NT2/D1 (cell line): Measurements from ENCODE around the gene DYNC2H1.

Experiments used
- DNase-seq: peaks from one replicate; pipeline ENCODE4 v3.0.0-alpha.2; 2011; ENCODE audit warnings: low read depth, low spot score
- H3K27me3 ChIP-seq: 2 replicates; pipeline ENCODE4 v1.6.0; 2011; ENCODE audit warnings: mild to moderate bottlenecking; ENCODE audit not compliant: insufficient read length, insufficient read depth
- H3K36me3 ChIP-seq: 2 replicates; pipeline ENCODE4 v1.6.1; 2011; ENCODE audit warnings: mild to moderate bottlenecking, low read length, mixed read lengths; ENCODE audit not compliant: insufficient read depth, insufficient read length
- H3K4me1 ChIP-seq: 2 replicates; pipeline ENCODE4 v1.5.1; 2011; ENCODE audit not compliant: insufficient read depth, insufficient read length
- H3K4me3 ChIP-seq: 2 replicates; pipeline ENCODE4 v1.5.1; 2011; ENCODE audit warnings: low read depth; ENCODE audit not compliant: insufficient read length
- H3K9ac ChIP-seq: 2 replicates; pipeline ENCODE4 v1.6.0; 2011; ENCODE audit warnings: low read depth; ENCODE audit not compliant: insufficient read length
- H3K9me3 ChIP-seq: 2 replicates; pipeline ENCODE4 v1.5.1; 2011; ENCODE audit warnings: mild to moderate bottlenecking, low read length; ENCODE audit not compliant: insufficient read depth
- SUZ12 ChIP-seq: IDR thresholded peaks from 2 replicates; pipeline ENCODE4 v1.6.1; 2011; ENCODE audit not compliant: insufficient read length, insufficient read depth; ENCODE audit errors: extremely low read depth
- YY1 ChIP-seq: IDR thresholded peaks from 2 replicates; pipeline ENCODE4 v1.6.1; 2011; ENCODE audit not compliant: insufficient read length, insufficient read depth
- ZNF274 ChIP-seq: IDR thresholded peaks from 2 replicates; pipeline ENCODE4 v1.6.1; 2011; ENCODE audit warnings: mild to moderate bottlenecking, low read depth, low read length

The DYNC2H1 gene

DNA sequence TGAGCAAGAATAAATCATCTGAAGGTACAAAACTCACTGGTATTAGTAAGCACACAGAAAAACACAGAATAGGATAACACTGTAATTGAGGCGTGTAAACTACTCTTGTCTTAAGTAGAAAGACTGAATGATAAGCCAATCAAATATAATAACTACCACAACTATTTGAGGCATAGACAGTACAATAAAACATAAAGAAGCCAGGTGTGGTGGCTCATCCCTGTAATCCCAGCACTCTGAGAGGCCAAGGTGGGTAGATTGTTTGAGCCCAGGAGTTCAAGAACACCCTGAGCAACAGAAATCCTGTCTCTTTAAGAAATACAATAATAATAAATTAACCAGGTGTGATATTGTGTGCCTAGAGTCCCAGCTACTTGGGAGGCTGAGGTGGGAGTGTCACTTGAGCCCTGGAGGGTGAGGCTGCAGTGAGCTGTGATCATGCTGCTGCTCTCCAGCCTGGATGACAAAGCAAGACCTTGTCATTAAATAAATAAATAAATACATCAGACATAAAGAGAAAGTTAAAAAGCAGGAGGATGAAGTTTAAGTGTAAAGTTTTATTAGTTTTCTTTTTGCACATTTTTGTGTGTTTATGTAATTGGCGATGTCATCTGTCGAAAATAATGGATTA lies 390.6 kb downstream of the DYNC2H1 start:
- no peak overlapping the region for H3K4me3 ChIP-seq
- TF ChIP-seq SUZ12 (no peak), ZNF274 (no peak), YY1 (no peak)
- no peaks in the 10 kb centered on the region for H3K27me3 ChIP-seq
- no peaks in the 10 kb centered on the region for H3K4me1 ChIP-seq
- no peaks in the 10 kb centered on the region for H3K9me3 ChIP-seq
- DNase-seq = no peak
- H3K9ac ChIP-seq = no peak overlapping the region
- H3K36me3 ChIP-seq = no peaks in the 10 kb centered on the region

DNA sequence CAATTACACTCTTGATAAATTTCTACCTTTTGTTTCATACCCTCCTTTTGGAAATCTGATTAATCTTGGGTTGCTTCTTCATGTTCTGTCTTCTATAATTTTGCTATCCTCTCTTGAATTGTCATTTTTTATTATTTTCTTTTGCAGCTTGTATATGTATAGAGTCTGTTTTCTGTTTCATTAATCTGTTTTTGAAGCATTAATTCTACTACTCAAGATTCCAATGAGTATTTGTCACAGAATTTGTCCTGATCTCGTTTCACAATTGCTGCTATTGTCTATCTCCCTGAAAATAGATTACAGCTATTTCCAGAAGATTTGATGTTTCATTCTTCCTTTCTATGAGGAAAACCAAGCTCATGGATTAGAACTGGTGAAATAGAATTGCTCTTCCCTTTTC lies 406.1 kb downstream of the DYNC2H1 start:
- TF ChIP-seq ZNF274 (no peak), YY1 (no peak), SUZ12 (no peak)
- no peaks in the 10 kb centered on the region for H3K4me1 ChIP-seq

DNA sequence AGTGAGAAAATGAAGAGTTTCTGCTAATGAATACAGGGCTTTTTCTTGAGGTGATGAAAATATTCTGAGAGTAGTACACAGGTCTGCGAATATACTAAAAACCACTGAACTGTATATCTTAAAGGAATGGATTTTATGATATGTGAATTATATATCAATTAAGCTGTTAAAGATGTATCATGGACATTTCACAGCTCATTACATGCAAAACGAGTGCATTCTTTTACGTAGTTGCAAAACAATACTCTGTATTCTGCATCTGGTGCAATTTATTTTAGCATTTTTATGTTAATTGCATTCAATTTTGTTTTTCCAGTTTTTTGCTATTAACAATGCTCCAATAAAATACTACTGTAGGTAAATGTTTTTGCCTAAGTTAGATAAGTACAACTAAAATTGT lies 411.6 kb downstream of the DYNC2H1 start:
- H3K9me3 ChIP-seq = no peaks in the 10 kb centered on the region
- H3K27me3 ChIP-seq = no peaks in the 10 kb centered on the region
- TF ChIP-seq ZNF274 = no peak
- TF ChIP-seq YY1 = no peak
- TF ChIP-seq SUZ12 = no peak
- H3K9ac ChIP-seq = no peak overlapping the region
- H3K4me3 ChIP-seq = no peak overlapping the region
- no peaks in the 10 kb centered on the region for H3K36me3 ChIP-seq
- no peaks in the 10 kb centered on the region for H3K4me1 ChIP-seq
- no peak for DNase-seq

More for the DNA sequence above, 406.1 kb downstream of the DYNC2H1 start:
- Histone ChIP-seq H3K27me3 (no peaks in the 10 kb centered on the region), H3K36me3 (no peaks in the 10 kb centered on the region), H3K4me3 (no peak overlapping the region), H3K9ac (no peak overlapping the region), H3K9me3 (no peaks in the 10 kb centered on the region)
- DNase-seq = no peak

DNA sequence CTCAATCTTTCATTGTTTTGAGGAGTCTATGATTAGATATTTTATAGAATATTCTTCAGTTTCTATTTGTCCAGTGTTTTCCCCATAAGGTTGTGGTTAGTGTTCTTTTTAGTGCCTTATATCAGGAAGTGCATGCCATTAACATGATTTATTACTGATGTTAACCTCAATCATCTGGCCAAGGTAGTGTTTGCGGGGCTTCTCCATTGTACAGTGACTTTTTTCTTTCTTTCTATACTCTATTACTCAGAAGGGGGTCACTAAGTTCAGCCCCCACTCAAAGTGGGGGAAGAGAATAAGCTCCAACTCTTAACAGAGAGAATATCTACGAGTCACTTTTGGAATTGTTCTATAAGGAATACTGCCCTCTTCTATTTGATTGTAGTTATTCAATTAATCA lies 415.8 kb downstream of the DYNC2H1 start:
- DNase-seq = no peak
- no peaks in the 10 kb centered on the region for H3K27me3 ChIP-seq
- no peak for TF ChIP-seq YY1
- TF ChIP-seq SUZ12 = no peak
- no peak for TF ChIP-seq ZNF274
- no peak overlapping the region for H3K9ac ChIP-seq
- H3K9me3 ChIP-seq = no peaks in the 10 kb centered on the region
- no peaks in the 10 kb centered on the region for H3K4me1 ChIP-seq
- no peak overlapping the region for H3K4me3 ChIP-seq
- H3K36me3 ChIP-seq = no peaks in the 10 kb centered on the region

DNA sequence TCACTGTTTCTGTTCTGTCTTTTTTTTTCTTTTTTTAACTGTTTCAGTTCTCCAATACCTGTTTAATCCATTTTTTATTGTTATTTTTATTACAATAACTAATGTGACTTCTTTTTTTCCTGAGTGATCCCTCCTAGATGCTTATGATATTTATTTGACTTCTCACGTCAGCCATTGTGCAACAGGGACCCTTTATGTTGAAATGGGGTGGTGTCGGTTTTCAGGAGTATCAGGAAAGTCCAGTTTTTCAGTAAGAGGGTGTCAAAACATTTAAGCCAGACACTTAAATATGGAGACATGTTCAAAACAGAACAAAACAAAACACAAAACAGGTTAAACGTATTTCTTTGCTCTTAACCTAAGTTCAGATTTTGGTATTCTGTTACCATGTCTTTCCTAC lies 418.8 kb downstream of the DYNC2H1 start:
- H3K4me1 ChIP-seq = no peaks in the 10 kb centered on the region
- H3K36me3 ChIP-seq = no peaks in the 10 kb centered on the region
- H3K4me3 ChIP-seq = no peak overlapping the region
- no peaks in the 10 kb centered on the region for H3K9me3 ChIP-seq
- TF ChIP-seq SUZ12 (no peak), YY1 (no peak), ZNF274 (no peak)
- no peak for DNase-seq
- no peaks in the 10 kb centered on the region for H3K27me3 ChIP-seq
- no peak overlapping the region for H3K9ac ChIP-seq

DNA sequence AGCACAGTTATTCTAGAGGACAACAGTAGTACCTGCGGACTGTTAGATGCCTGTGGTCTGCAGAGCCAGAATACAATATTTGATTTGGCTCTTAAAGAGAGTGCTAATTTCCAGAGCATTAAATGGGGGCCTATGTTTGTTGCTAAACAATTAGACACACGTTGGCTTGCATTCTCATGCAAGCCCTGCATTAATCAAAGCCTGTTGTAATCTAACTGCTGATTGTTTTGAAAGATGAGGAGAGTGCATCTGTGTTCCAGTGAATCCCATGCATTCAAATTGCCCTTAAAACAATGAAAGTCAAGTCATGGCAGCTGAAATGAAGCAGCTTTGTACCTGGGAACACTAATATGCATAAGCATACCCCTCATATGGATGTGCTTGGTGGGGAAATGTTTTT lies 419.4 kb downstream of the DYNC2H1 start:
- no peak overlapping the region for H3K4me3 ChIP-seq
- TF ChIP-seq SUZ12 = no peak
- no peak for TF ChIP-seq YY1
- TF ChIP-seq ZNF274 = no peak
- no peak overlapping the region for H3K9ac ChIP-seq
- H3K9me3 ChIP-seq = no peaks in the 10 kb centered on the region
- H3K27me3 ChIP-seq = no peaks in the 10 kb centered on the region
- no peak for DNase-seq
- H3K36me3 ChIP-seq = no peaks in the 10 kb centered on the region
- no peaks in the 10 kb centered on the region for H3K4me1 ChIP-seq

DNA sequence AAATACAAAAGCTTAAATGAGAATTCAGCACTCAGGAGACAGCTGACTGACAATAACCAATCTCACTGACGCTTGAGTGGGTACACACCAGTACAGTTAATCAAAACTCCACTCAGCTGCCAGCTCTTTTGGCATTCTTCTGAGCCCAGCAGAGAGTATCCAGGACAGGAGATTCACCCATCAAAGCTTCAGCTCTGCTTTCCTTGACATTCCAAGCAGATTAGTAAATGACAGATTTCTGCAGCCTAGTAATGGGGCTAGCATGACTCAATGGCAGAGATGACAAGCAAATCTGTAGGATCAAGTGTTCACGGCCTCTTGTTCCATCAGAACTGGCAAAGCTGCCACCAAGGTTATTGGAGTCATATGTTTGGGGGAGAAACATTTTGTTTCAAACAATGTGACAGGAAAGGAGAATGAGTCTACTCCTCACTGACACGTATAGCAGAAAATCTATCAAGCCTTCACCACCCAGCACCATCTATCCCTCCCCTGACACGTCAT lies 420.0 kb downstream of the DYNC2H1 start:
- Histone ChIP-seq H3K9ac (no peak overlapping the region), H3K4me3 (no peak overlapping the region), H3K9me3 (no peaks in the 10 kb centered on the region), H3K27me3 (no peaks in the 10 kb centered on the region), H3K36me3 (no peaks in the 10 kb centered on the region), H3K4me1 (no peaks in the 10 kb centered on the region)
- DNase-seq = no peak
- TF ChIP-seq SUZ12 (no peak), YY1 (no peak), ZNF274 (no peak)
